WTC11 (cell line): ENCODE results near the gene NSG1.

Experiments
- ATF2 ChIP-seq: sonication (generic); formaldehyde crosslinking; IDR thresholded peaks from 2 replicates; pipeline ENCODE4 v1.8.1; 2022; ENCODE audit warnings: low read depth, missing genetic modification reagents, borderline replicate concordance
- CTCF ChIP-seq: fragments of 200-600 bp; IDR thresholded peaks from 2 replicates; pipeline ENCODE4 v1.8.0; 2022; ENCODE audit warnings: antibody characterized with exemption
- ESRRA ChIP-seq: sonication (generic); formaldehyde crosslinking; IDR thresholded peaks from 2 replicates; pipeline ENCODE4 v1.8.1; 2022; ENCODE audit warnings: mild to moderate bottlenecking, missing genetic modification reagents, borderline replicate concordance
- FOXJ3 ChIP-seq: sonication (generic); formaldehyde crosslinking; IDR thresholded peaks from 2 replicates; pipeline ENCODE4 v1.9.0; 2021; ENCODE audit warnings: missing genetic modification reagents, mild to moderate bottlenecking, borderline replicate concordance
- JUN ChIP-seq: sonication (generic); formaldehyde crosslinking; IDR thresholded peaks from 2 replicates; pipeline ENCODE4 v1.8.0; 2023; ENCODE audit warnings: mild to moderate bottlenecking, missing genetic modification reagents
- MAX ChIP-seq: sonication (generic); formaldehyde crosslinking; IDR thresholded peaks from 2 replicates; pipeline ENCODE4 v1.8.0; 2022; ENCODE audit warnings: mild to moderate bottlenecking, missing genetic modification reagents
- NR1H2 ChIP-seq: sonication (generic); formaldehyde crosslinking; IDR thresholded peaks from 2 replicates; pipeline ENCODE4 v1.9.0; 2021; ENCODE audit warnings: mild to moderate bottlenecking, moderate library complexity, missing genetic modification reagents
- NR3C1 ChIP-seq: sonication (generic); formaldehyde crosslinking; conservative IDR thresholded peaks from 2 replicates; pipeline ENCODE4 v1.8.1; 2023; ENCODE audit warnings: low read depth, mild to moderate bottlenecking, missing genetic modification reagents
- TEAD4 ChIP-seq: sonication (generic); formaldehyde crosslinking; IDR thresholded peaks from 2 replicates; pipeline ENCODE4 v1.8.0; 2022; ENCODE audit warnings: mild to moderate bottlenecking, missing genetic modification reagents
- ZBTB43 ChIP-seq: sonication (generic); formaldehyde crosslinking; IDR thresholded peaks from 2 replicates; pipeline ENCODE4 v1.8.1; 2023; ENCODE audit warnings: mild to moderate bottlenecking, missing genetic modification reagents
- TF ChIP-seq, protein P1 (sequence below): sonication (generic); formaldehyde crosslinking; IDR thresholded peaks from 2 replicates; pipeline ENCODE4 v1.8.1; 2023; ENCODE audit warnings: mild to moderate bottlenecking, missing genetic modification reagents, moderate library complexity

- TF ChIP-seq ESRRA (CRISPR knock-in tag) = no peak
- TF ChIP-seq CTCF = no peak
- TF ChIP-seq, protein P1, sequence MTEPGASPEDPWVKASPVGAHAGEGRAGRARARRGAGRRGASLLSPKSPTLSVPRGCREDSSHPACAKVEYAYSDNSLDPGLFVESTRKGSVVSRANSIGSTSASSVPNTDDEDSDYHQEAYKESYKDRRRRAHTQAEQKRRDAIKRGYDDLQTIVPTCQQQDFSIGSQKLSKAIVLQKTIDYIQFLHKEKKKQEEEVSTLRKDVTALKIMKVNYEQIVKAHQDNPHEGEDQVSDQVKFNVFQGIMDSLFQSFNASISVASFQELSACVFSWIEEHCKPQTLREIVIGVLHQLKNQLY (CRISPR knock-in tag) = no peak
- no peak for TF ChIP-seq ZBTB43 (CRISPR knock-in tag)
- no peak for TF ChIP-seq ATF2 (CRISPR knock-in tag)
- no peak for TF ChIP-seq NR3C1 (CRISPR knock-in tag)
- no peak for TF ChIP-seq FOXJ3 (CRISPR knock-in tag)
- TF ChIP-seq TEAD4 (CRISPR knock-in tag) = no peak
- no peak for TF ChIP-seq JUN
- TF ChIP-seq MAX (CRISPR knock-in tag) = no peak
- TF ChIP-seq NR1H2 (CRISPR knock-in tag) = no peak
Measured at GRCh38 chr4:4407299-4408131, 20.6 kb downstream of the NSG1 start.
